Stimulated activated CD8-positive, alpha-beta memory T cell treated with anti-CD3 and anti-CD28 coated beads, Interleukin-7, amount 100 ng/mL, for 1 hour (primary cell): ENCODE results near the gene OVOL3.

Source experiments
- DNase-seq, 2 donors: peaks; one replicate each; pipeline ENCODE4 v3.0.0-alpha.2; 2020; ENCODE audit warnings: low read depth in 2 of 2

OVOL3 gene

GRCh38 chr19:36100476-36100875 lies 10.5 kb upstream of the OVOL3 start:
- no peak for DNase-seq

GRCh38 chr19:36101550-36102327 lies 9.2 kb upstream of the OVOL3 start:
- no peak for DNase-seq

GRCh38 chr19:36103040-36103626 lies 7.8 kb upstream of the OVOL3 start:
- no peak for DNase-seq

GRCh38 chr19:36103842-36104552 lies 6.9 kb upstream of the OVOL3 start:
- DNase-seq: no peak

GRCh38 chr19:36106441-36106840 lies 4.5 kb upstream of the OVOL3 start:
- no peak for DNase-seq

GRCh38 chr19:36106991-36107390 lies 4.0 kb upstream of the OVOL3 start:
- no peak for DNase-seq

GRCh38 chr19:36108684-36109083 lies 2.3 kb upstream of the OVOL3 start:
- DNase-seq: no peak

GRCh38 chr19:36111200-36111539 lies 227 bp downstream of the OVOL3 start:
- DNase-seq: no peak

- DNase-seq: no peak
These were observed 1.7 kb downstream of the OVOL3 start for GRCh38 chr19:36112678-36113077.

- DNase-seq: no peak
These were observed 2.5 kb downstream of the OVOL3 start for GRCh38 chr19:36113425-36113824.

GRCh38 chr19:36113894-36114720 lies 3.2 kb downstream of the OVOL3 start:
- no peak for DNase-seq

- peak; percentile 91 to 95 for DNase-seq
These were observed 3.9 kb downstream of the OVOL3 start, which contains the start of gene POLR2I for GRCh38 chr19:36114721-36115452. POLR2I (minus strand) TSS chr19:36114875; CDS start chr19:36114856, 19 bp downstream.

GRCh38 chr19:36115453-36116343 lies 4.8 kb downstream of the OVOL3 start, which contains the start of gene TBCB:
TBCB (plus strand) TSS chr19:36115468; CDS start chr19:36115561, 93 bp downstream.
- DNase-seq: peak; percentile 76 to 84

- no peak for DNase-seq
These were observed 5.3 kb downstream of the OVOL3 start for GRCh38 chr19:36116344-36116637.

GRCh38 chr19:36120092-36120983 lies 9.4 kb downstream of the OVOL3 start:
- no peak for DNase-seq

GRCh38 chr19:36120984-36121358 lies 10.0 kb downstream of the OVOL3 start:
- no peak for DNase-seq

- no peak for DNase-seq
These were observed 10.7 kb downstream of the OVOL3 start for GRCh38 chr19:36121486-36122124.

GRCh38 chr19:36125557-36125956 lies 14.6 kb downstream of the OVOL3 start:
- DNase-seq: no peak

GRCh38 chr19:36128392-36128736 lies 17.4 kb downstream of the OVOL3 start:
- no peak for DNase-seq
